HG02943 (cell line): ENCODE measurements around the gene INTS12.

Experiments
- ATAC-seq: cut with Tn5 transposase; IDR thresholded peaks from one replicate; pipeline ENCODE4 v1.9.1; 2021; ENCODE audit warnings: mild to moderate bottlenecking, low read depth, moderate library complexity; ENCODE audit not compliant: unreplicated experiment

INTS12 gene

GRCh38 chr4:105633241-105633640 is 75.2 kb downstream of the INTS12 start:
- ATAC-seq, result no peak
